HG03139 (cell line): ENCODE measurements around the gene UBE3C.
"Not testable (repeated sequence)": the region's sequence is repeated elsewhere in the genome, so short reads cannot be mapped to it uniquely, and the experiment has no call there.

Source experiments
- ATAC-seq: cut with Tn5 transposase; IDR thresholded peaks from one replicate; pipeline ENCODE4 v1.9.1; 2021; ENCODE audit not compliant: unreplicated experiment

The UBE3C gene

GRCh38 chr7:157138424-157139110 is at the start of gene UBE3C:
Gene UBE3C (plus strand): TSS chr7:157138926. CDS start chr7:157139273, 347 bp downstream.
- peak; percentile 81 for ATAC-seq

- ATAC-seq = no peak
Observed at GRCh38 chr7:157089100-157089610, 49.6 kb upstream of the UBE3C start.

DNA sequence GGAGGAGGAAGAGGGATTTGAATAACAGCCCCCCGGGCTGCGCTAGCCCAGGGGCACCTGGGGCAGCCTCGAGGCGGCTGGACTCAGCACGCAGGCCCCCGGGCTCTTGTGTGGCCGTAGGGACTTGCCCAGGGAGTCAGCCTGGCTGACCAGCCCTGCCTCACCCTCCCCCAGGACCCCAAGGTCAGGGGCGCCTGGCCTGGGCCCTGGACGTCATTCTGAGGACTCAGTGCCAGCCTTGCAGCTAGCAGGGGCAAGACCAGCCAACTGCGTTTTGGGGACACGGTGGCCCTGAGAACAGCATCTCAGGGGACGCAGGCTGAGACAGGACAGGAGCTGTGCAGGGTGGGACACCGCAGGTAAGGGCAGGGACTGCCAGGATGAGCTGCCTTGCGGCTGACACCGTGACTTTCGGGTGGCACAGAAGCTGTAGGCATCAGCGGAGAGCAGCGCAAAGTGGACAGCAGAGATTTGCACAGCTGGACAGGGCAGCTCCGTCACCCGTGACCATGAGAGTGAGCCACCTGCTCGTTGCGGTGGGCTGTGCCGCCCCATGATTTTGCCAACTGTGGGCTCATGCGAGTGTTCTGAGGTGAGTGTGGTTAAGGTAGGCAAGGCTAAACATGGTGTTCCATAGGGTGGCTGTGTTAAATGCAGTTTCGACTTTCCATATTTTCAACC is 48.1 kb upstream of the UBE3C start:
- ATAC-seq = no peak

- ATAC-seq = no peak
Observed at GRCh38 chr7:157096286-157097055, 42.3 kb upstream of the UBE3C start.

- no peak for ATAC-seq
Observed at GRCh38 chr7:157097056-157097329, 41.7 kb upstream of the UBE3C start.

DNA sequence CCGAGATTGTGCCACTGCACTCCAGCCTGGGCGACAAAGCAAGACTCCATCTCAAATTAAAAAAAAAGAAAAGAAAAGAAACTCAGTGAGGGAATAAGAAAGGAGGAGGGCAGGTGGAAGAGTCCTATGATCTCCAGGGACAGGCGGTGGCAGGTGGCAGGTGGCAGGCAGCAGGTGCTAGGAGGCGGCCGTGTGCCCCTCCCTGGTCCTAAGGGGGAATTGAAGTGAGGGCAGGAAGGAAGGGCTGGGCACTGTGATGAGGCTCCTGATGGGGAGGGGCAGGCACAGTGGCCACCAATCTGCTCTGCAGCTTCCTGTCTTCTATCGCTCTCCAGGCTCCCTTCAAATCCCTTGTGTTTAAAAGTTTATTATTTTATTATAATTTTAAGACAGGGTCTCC is 41.2 kb upstream of the UBE3C start:
- no peak for ATAC-seq

DNA sequence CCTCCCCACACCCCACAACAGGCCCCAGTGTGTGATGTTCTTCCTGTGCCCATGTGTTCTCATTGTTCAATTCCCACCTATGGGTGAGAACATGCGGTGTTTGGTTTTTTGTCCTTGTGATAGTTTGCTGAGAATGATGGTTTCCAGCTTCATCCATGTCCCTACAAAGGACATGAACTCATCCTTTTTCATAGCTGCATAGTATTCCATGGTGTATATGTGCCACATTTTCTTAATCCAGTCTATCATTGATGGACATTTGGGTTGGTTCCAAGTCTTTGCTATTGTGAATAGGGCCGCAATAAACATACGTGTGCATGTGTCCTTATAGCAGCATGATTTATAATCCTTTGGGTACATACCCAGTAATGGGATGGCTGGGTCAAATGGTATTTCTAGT is 38.7 kb upstream of the UBE3C start:
- ATAC-seq = not testable (repeated sequence)

- not testable (repeated sequence) for ATAC-seq
Observed at GRCh38 chr7:157103641-157104040, 35.1 kb upstream of the UBE3C start.

DNA sequence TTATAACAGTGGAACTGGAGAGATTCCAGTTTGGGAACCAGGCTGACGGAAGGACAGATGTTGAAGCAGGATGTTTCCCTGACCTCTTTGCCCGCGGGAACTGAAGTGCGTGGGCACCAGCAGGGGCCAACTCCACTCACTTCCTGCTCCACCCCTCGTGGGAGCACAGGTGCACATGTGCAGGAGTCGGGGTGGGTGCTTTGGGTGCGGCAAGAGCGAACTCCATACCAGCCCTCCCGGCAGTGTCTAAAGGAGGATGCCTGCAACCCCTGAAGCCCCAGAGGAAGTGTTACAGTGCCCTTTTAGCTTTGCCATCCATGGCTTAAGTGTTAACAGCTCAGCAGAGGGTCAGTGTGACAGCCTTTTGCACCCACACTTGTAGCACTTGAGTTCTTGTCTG is 27.4 kb upstream of the UBE3C start:
- no peak for ATAC-seq

DNA sequence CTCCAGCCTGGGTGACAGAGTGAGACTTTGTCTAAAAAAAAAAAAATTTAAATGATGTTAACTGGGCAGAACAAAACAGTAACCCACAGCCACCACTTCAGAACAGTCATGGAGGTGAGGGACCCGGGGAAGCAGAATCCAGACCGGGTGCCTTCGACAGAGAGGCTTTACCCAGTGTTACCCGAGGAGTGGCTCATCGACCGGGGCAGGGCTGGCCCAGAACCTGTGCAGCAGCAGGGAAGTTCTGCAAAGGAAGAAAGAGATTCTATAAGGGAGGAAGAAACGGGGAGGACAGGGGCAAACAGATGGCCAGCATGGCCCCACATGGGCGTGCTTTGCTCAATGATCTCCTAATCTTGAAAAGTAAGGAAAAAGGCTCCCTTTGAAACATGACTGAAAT is 26.0 kb upstream of the UBE3C start:
- ATAC-seq = no peak

DNA sequence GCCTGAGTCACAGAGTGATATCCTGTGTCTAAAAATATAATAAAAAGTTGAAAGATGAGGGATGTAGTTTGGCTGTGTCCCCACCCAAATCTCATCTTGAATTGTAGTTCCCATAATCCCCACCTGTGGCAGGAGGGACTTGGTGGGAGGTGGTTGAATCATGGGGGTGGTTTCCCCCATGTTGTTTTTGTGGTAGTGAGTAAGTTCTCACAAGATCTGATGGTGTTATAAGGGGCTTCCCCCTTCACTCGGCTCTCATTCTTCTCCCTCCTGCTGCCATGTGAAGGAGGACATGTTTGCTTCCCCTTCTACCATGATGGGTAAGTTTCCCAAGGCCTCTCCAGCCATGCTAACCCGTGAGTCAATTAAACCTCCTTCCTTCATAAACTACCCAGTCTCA is 25.1 kb upstream of the UBE3C start:
- no peak for ATAC-seq

DNA sequence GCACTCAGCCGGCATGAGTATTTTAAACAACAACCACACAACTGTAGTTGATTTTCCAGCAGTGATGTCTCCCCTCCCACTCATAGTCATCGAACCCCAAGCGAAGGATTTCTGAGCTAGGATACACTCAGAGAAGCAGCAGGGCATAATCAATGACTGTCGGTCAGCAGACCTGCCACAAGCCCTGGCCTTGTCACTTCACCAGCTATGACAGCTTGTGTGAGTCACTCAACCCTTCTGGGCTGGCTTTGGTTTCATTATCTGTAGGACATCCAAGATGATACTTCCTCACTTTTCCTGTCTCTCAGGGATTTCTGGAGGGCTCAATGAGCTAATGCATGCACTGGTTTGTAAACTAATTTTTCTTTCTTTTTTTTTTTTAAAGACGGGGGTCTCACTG is 22.0 kb upstream of the UBE3C start:
- ATAC-seq = no peak

DNA sequence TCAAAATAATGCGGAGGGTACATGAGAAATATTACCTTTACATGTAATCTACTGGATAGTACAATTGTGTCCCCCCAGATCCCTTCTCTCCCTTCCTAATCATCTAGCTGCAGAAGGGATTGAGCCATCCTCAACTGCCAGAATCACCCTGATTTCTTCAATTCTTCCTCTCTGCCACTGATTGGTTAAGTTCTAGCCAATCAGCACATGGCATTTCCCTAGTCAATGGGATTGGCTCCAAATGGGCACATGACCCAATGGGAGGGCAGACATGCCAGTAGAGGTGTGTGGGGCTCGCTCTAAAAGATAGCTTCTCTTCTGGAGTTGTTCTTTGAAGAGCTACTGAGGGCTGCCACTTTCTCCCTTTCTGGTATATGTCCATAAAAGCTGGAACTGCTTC is 20.9 kb upstream of the UBE3C start:
- ATAC-seq = no peak

DNA sequence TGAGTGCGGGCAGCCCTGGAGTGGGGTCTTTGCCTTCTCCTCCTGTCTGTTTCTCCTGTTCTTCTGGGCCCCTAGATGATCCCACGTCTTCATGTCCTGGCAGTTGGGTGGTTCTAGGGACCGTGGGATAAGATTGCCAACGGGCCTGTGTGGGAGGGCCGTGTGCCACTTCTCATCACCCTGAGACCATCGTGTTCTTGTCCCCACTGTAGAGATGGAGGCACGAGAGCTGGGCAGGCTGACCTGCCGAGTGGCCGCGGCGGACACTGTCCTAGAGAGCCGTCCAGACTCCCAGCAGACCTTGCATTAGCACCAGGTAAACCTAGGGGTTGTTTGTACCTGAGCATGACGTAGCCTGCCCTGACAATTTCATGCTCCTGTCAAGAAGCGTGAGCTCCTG is 18.5 kb upstream of the UBE3C start:
- no peak for ATAC-seq

DNA sequence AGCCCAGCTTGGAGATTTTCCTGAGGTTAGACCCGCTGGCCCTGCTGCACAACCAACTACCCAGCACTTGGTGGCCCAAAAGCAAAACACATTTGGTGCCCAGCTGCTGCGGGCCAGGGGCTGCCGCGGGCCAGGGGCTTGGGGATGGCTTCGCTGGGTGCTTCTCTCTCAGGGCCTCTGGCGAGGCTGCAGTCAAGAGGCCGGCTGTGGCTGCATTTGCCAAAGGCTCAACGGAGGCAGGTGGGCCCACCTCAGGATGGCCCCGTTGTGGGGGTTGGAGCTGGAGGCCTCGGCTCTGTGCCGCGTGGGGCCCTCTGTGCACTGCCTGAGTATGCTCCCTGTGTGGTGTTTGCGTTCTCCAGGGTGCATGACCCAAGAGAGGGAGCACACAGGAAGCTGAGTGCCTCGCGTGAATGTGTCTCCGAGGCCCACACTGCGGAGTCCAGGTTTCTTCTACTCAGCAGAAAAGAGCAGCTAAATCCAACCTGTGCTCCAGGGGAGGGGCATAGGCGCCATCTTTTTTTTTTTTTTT is 17.5 kb upstream of the UBE3C start:
- no peak for ATAC-seq

DNA sequence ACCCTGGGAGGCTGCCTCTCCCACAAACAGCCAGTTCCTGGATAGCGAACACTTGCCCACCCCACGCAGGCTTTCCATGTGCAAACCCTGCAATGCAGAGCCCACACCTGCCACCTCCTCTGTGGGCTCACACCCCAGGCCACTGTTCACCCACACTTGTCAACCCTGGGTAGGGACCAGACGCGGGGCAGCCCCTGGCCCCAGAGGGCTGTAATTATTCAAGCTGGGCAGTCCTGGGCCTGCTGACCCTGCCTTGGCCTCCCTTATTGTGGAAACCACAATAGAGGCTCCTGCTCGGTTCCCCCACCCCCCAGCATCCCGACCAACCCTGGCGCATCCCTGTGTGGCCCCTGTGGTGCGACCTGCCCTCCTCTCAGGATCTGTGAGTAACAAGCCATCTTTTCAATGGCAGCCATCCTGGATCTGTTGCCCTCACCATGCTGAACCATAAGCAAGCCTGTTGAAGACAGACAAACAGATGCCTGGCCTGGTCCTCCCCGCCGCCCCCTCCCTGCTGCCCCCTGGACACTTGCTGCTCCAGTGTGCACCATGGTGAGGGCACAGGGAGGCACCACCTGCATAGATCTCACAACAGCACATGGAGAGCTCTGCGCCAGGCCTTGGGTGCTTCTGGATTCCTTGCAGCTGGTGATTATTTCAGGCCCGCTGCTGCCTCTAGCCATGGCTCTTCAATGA is 15.8 kb upstream of the UBE3C start:
- ATAC-seq = no peak

DNA sequence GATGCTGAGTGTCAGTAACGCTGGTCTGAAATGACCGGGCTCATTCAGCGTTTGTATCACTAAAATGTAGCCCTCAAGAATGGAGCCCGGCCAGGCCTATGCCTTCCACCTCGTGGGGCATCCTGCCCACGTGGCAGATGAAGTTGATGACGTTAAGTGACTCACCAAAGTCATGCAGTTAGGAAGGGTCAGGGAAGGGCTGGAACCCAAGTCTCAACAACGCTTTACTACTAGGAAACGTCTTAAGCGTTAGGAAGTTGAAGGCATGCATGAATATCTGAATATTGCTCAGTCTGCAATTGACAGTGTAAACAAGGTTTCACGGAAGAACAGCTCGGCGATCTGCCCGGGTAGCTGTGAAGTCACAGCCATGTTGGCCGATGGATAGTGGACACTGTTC is 14.0 kb upstream of the UBE3C start:
- no peak for ATAC-seq

- ATAC-seq = no peak
Observed at GRCh38 chr7:157125376-157126223, 13.1 kb upstream of the UBE3C start.

- no peak for ATAC-seq
Observed at GRCh38 chr7:157126921-157127320, 11.8 kb upstream of the UBE3C start.

DNA sequence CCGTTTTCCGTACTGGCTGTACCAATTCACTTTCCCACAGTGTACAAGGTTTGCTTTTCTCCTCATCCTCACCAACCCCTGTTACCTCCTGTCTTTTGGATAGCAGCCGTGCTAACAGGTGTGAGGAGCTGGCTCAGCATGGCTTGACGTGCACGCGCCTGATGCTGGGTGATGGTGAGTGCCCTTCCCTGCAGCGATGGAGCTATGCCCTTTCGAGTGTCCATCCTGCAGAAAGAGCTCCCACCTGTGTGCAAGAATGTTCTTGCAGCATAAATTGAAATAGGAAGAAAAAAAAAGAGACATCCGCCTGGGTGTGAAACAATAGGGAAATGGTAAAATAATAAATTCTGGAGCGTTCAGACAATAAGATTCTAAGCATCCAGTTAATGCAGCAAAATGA is 9.5 kb upstream of the UBE3C start:
- no peak for ATAC-seq
